K562 (cell line): ENCODE data around the gene SATB2. TPM values are rescaled to one million over a fixed set of nuclear protein-coding genes. Genes with fewer than 3 reads are reported as not detected.

Source experiments
- ARHGAP35 ChIP-seq: fragments of 450-650 bp; IDR thresholded peaks from 2 replicates; pipeline ENCODE4 v1.6.1; 2018; ENCODE audit not compliant: partially characterized antibody
- ATF2 ChIP-seq: sonication (generic); formaldehyde crosslinking; IDR thresholded peaks from 2 replicates; pipeline ENCODE4 v1.8.1; 2022; ENCODE audit warnings: missing genetic modification reagents
- BRD4 ChIP-seq: fragments of 200-600 bp; sonication (generic); IDR thresholded peaks from 2 replicates; pipeline ENCODE4 v1.6.1; 2017; ENCODE audit warnings: inconsistent platforms
- BRF1 ChIP-seq: IDR thresholded peaks from 3 replicates; pipeline ENCODE4 v1.6.1; 2011; ENCODE audit warnings: borderline replicate concordance, mild to moderate bottlenecking; ENCODE audit not compliant: insufficient read length; ENCODE audit errors: extremely low read depth
- CBFA2T2 ChIP-seq: fragments of 450-650 bp; conservative IDR thresholded peaks from 2 replicates; pipeline ENCODE4 v1.6.1; 2017; ENCODE audit warnings: mild to moderate bottlenecking
- CHD4 ChIP-seq: fragments of 200-600 bp; sonication (generic); IDR thresholded peaks from 3 replicates; pipeline ENCODE4 v1.6.1; 2012; ENCODE audit warnings: low read depth, mild to moderate bottlenecking, mixed read lengths, low read length, inconsistent platforms; ENCODE audit not compliant: insufficient read depth, insufficient replicate concordance, poor library complexity, severe bottlenecking
- FOSL1 ChIP-seq: fragments of 200-800 bp; sonication (Bioruptor generic); conservative IDR thresholded peaks from 2 replicates; pipeline ENCODE4 v1.6.1; 2016; ENCODE audit warnings: missing genetic modification characterization, missing compliant biosample characterization
- FUS ChIP-seq: fragments of 200-400 bp; formaldehyde crosslinking; optimal IDR thresholded peaks from 2 replicates; pipeline ENCODE3; 2017; ENCODE audit warnings: low read depth, low read length
- GTF3C2 ChIP-seq: IDR thresholded peaks from 3 replicates; pipeline ENCODE4 v1.6.1; 2011; ENCODE audit warnings: borderline replicate concordance, mild to moderate bottlenecking, moderate library complexity; ENCODE audit not compliant: insufficient read length; ENCODE audit errors: extremely low read depth
- ID3 ChIP-seq, 2 experiments: fragments of 250-450 bp in 1 of 2; fragments of 450-650 bp in 1 of 2; sonication (Bioruptor Pico) in 1 of 2; IDR thresholded peaks; 2 replicates each; pipeline versions ENCODE4 v1.6.1 to v1.8.0; 2016 to 2021; ENCODE audit warnings: mild to moderate bottlenecking in 2 of 2, moderate library complexity in 2 of 2, missing compliant biosample characterization in 1 of 2, missing genetic modification characterization in 1 of 2
- MED1 ChIP-seq: sonication (generic); formaldehyde crosslinking; IDR thresholded peaks from 2 replicates; pipeline ENCODE4 v1.8.1; 2023; ENCODE audit warnings: missing genetic modification reagents, borderline replicate concordance
- NFATC3 ChIP-seq: fragments of 450-650 bp; IDR thresholded peaks from 2 replicates; pipeline ENCODE4 v1.6.1; 2017; ENCODE audit warnings: mild to moderate bottlenecking
- NR2C2 ChIP-seq, 2 experiments: fragments of 200-800 bp in 1 of 2; sonication (Bioruptor generic) in 1 of 2; sonication (generic) in 1 of 2; formaldehyde crosslinking in 1 of 2; IDR thresholded peaks; 2 replicates each; pipeline versions ENCODE4 v1.6.1 to v1.8.0; 2016 to 2022; ENCODE audit warnings: mild to moderate bottlenecking in 1 of 2, missing compliant biosample characterization in 1 of 2, missing genetic modification characterization in 1 of 2, missing genetic modification reagents in 1 of 2
- RFX5 ChIP-seq: IDR thresholded peaks from 2 replicates; pipeline ENCODE4 v1.6.1; 2011; ENCODE audit warnings: low read depth, mild to moderate bottlenecking, improper control_type of control experiment, low read length
- SAFB2 ChIP-seq: fragments of 200-400 bp; formaldehyde crosslinking; IDR thresholded peaks from 2 replicates; pipeline ENCODE4 v1.6.1; 2018; ENCODE audit warnings: borderline replicate concordance, low read length, low read depth, moderate library complexity; ENCODE audit not compliant: severe bottlenecking
- SMC3 ChIP-seq: conservative IDR thresholded peaks from 2 replicates; pipeline ENCODE4 v1.6.1; 2011; ENCODE audit warnings: low read depth, low read length, improper control_type of control experiment; ENCODE audit not compliant: insufficient read depth
- TCF3 ChIP-seq: sonication (generic); formaldehyde crosslinking; IDR thresholded peaks from 2 replicates; pipeline ENCODE4 v1.4.0; 2020; ENCODE audit warnings: mild to moderate bottlenecking, missing genetic modification reagents
- TGIF2 ChIP-seq: sonication (generic); formaldehyde crosslinking; IDR thresholded peaks from 2 replicates; pipeline ENCODE4 v1.8.1; 2022; ENCODE audit warnings: mild to moderate bottlenecking, missing genetic modification reagents, moderate library complexity
- ZBTB17 ChIP-seq: fragments of 450-650 bp; formaldehyde crosslinking; IDR thresholded peaks from 2 replicates; pipeline ENCODE4 v1.4.0; 2020; ENCODE audit warnings: mild to moderate bottlenecking
- ZNF134 ChIP-seq: fragments of 250-450 bp; sonication (Bioruptor Pico); conservative IDR thresholded peaks from 2 replicates; pipeline ENCODE4 v1.4.0; 2020
- ZNF512 ChIP-seq: IDR thresholded peaks from 2 replicates; pipeline ENCODE4 v1.6.1; 2016; ENCODE audit warnings: missing genetic modification characterization, missing compliant biosample characterization
- ZNF589 ChIP-seq: fragments of 200-800 bp; sonication (Bioruptor generic); IDR thresholded peaks from 2 replicates; pipeline ENCODE4 v1.6.1; 2016; ENCODE audit warnings: low read depth, missing genetic modification characterization, missing compliant biosample characterization
- ZNF764 ChIP-seq: fragments of 250-450 bp; sonication (Bioruptor Pico); IDR thresholded peaks from 2 replicates; pipeline ENCODE4 v1.4.0; 2020; ENCODE audit warnings: low read depth, mild to moderate bottlenecking, moderate library complexity
- polyA plus RNA-seq, 8 experiments: library from polyadenylated mRNA; depleted of rRNA in 4 of 8; stranded (reverse) in 5 of 8; unstranded in 3 of 8; fragments of >200 nt; fragmentation: Nextera tagmentation in 2 of 8; fragmentation: Illumina TruSeq in 1 of 8; extraction: Ambion mirVana in 2 of 8; extraction: Trizol in 1 of 8; gene quantifications; 2 replicates each; pipeline versions ENCODE4 v1.2.1 to v1.2.3, GENCODE V29; 2011 to 2014; ENCODE audit warnings: inconsistent platforms in 1 of 8, missing spikeins in 1 of 8
- total RNA-seq, 7 experiments: library from RNA; depleted of rRNA in 6 of 7; stranded (reverse); fragments of >200 nt in 6 of 7; fragmentation: Illumina TruSeq in 2 of 7; extraction: Trizol in 2 of 7; gene quantifications; 2 replicates each; pipeline versions ENCODE4 v1.2.1 to v1.2.3, GENCODE V29; 2011 to 2021; ENCODE audit warnings: low replicate concordance in 1 of 7

Gene SATB2
- total and polyA plus RNA-seq, 9 of the 15 experiments (the other 6 are each of a cell fraction or from before 2014, with no cell fraction given): 4.5 to 34.0 (median 15.1) TPM

GRCh38 chr2:199439066-199439465, 18.7 kb downstream of the SATB2 start (continued):
- no peak for TF ChIP-seq ATF2
- 0 out of 2 replicates have a peak, but pooled peaks have one; percentile 18 for TF ChIP-seq TCF3 (CRISPR knock-in tag)
- TF ChIP-seq SAFB2: no peak
- no peak for TF ChIP-seq ARHGAP35
- TF ChIP-seq CHD4: no peak
- TF ChIP-seq GTF3C2: no peak
- TF ChIP-seq SMC3: no peak
- no peak for TF ChIP-seq ID3 (CRISPR knock-in tag; IDR thresholded peaks at IDR 0.05)
- TF ChIP-seq ID3 (tag; IDR thresholded peaks at IDR 0.05): no peak
- TF ChIP-seq MED1 (CRISPR knock-in tag): no peak
- no peak for TF ChIP-seq BRD4
- TF ChIP-seq BRF1: no peak
- no peak for TF ChIP-seq ZNF764 (CRISPR knock-in tag)
- TF ChIP-seq NFATC3: no peak
- TF ChIP-seq TGIF2 (CRISPR knock-in tag): no peak
- no peak for TF ChIP-seq FOSL1 (tag)
- TF ChIP-seq ZNF134: no peak
- TF ChIP-seq NR2C2 (CRISPR knock-in tag; IDR thresholded peaks at IDR 0.05): no peak
- TF ChIP-seq NR2C2 (tag; IDR thresholded peaks at IDR 0.05): no peak
- no peak for TF ChIP-seq ZBTB17
- no peak for TF ChIP-seq ZNF512
- TF ChIP-seq FUS: no peak
- TF ChIP-seq RFX5: no peak
- TF ChIP-seq CBFA2T2: 0 out of 2 replicates have a peak, but pooled peaks have one; percentile 10
- no peak for TF ChIP-seq ZNF589 (CRISPR knock-in tag)
